H1 (cell line): ENCODE results near the gene HOXB3. TPM values are rescaled to one million over a fixed set of nuclear protein-coding genes. Genes with fewer than 3 reads are reported as not detected.

Experiments
- CTCF ChIA-PET: fragments of 300-600 bp; sonication (Branson Sonifier 250); formaldehyde crosslinking; loops from one replicate; lab custom pipeline; 2021; ENCODE audit not compliant: partially characterized antibody; lab: Charles Lee
- POLR2A ChIA-PET: fragments of 300-600 bp; sonication (Branson Sonifier 250); formaldehyde crosslinking; loops from one replicate; lab custom pipeline; 2021; ENCODE audit warnings: inconsistent platforms; ENCODE audit not compliant: partially characterized antibody; lab: Charles Lee
- DNase-seq, 2 experiments: peaks; one replicate each; pipeline versions ENCODE4 v3.0.0 to v3.0.0-alpha.2; 2010 to 2022; ENCODE audit warnings: low spot score in 2 of 2, low read depth in 1 of 2, mixed read lengths in 1 of 2
- FAIRE-seq: peaks from 2 replicates; lab custom pipeline; 2011; peaks lifted over from hg19 to GRCh38; lab: Jason Lieb, UNC
- H2AFZ ChIP-seq: 2 replicates; pipeline ENCODE4 v1.8.1; 2012; ENCODE audit warnings: low read length, inconsistent platforms
- H2AK5ac ChIP-seq: 2 replicates; pipeline ENCODE4 v1.6.1; 2013; ENCODE audit warnings: low read depth, low read length
- H2BK120ac ChIP-seq: replicated peaks from 2 replicates; pipeline ENCODE3; 2013; ENCODE audit warnings: low read depth, low read length, inconsistent platforms
- H2BK12ac ChIP-seq: 2 replicates; pipeline ENCODE4 v1.6.1; 2013; ENCODE audit warnings: low read depth, low read length
- H2BK15ac ChIP-seq: 2 replicates; pipeline ENCODE4 v1.6.1; 2013; ENCODE audit warnings: low read length
- H2BK20ac ChIP-seq: 2 replicates; pipeline ENCODE4 v1.6.1; 2013; ENCODE audit warnings: low read length
- H2BK5ac ChIP-seq: 2 replicates; pipeline ENCODE4 v1.6.1; 2013; ENCODE audit warnings: low read depth, low read length
- H3K14ac ChIP-seq: 2 replicates; pipeline ENCODE4 v1.6.1; 2013; ENCODE audit warnings: inconsistent platforms; ENCODE audit not compliant: insufficient read length
- H3K18ac ChIP-seq: 2 replicates; pipeline ENCODE4 v1.6.1; 2013; ENCODE audit warnings: low read length; ENCODE audit errors: extremely low read depth
- H3K23ac ChIP-seq: 2 replicates; pipeline ENCODE4 v1.6.1; 2013; ENCODE audit warnings: inconsistent platforms; ENCODE audit not compliant: insufficient read length
- H3K23me2 ChIP-seq: 2 replicates; pipeline ENCODE4 v1.6.1; 2013; ENCODE audit warnings: low read depth, low read length
- H3K27ac ChIP-seq: 2 replicates; pipeline ENCODE4 v1.6.1; 2011; ENCODE audit warnings: low read depth, low read length, inconsistent platforms
- H3K27me3 ChIP-seq, 4 experiments: replicated peaks in 1 of 4; 1 replicate in 1 of 4; 2 replicates in 3 of 4; pipeline versions ENCODE4 v1.6.1 to v1.8.1; 2011 to 2013; ENCODE audit warnings: low read length in 3 of 4, mild to moderate bottlenecking in 3 of 4, inconsistent platforms in 2 of 4, mixed read lengths in 2 of 4, moderate library complexity in 1 of 4; ENCODE audit not compliant: control insufficient read depth in 3 of 4, insufficient read depth in 3 of 4; ENCODE audit errors: extremely low read depth in 1 of 4
- H3K36me3 ChIP-seq, 4 experiments: 2 replicates each; pipeline versions ENCODE4 v1.6.1 to v1.8.1; 2011 to 2013; ENCODE audit warnings: mild to moderate bottlenecking in 4 of 4, low read length in 3 of 4, moderate library complexity in 2 of 4, control low read depth in 1 of 4, inconsistent platforms in 1 of 4; ENCODE audit not compliant: insufficient read depth in 4 of 4, control insufficient read depth in 2 of 4
- H3K4ac ChIP-seq: replicated peaks from 2 replicates; pipeline ENCODE3; 2013; ENCODE audit warnings: low read length, low read depth, mixed read lengths, inconsistent platforms; ENCODE audit not compliant: insufficient read length
- H3K4me1 ChIP-seq, 4 experiments: replicated peaks in 1 of 4; 1 replicate in 1 of 4; 2 replicates in 3 of 4; pipeline versions ENCODE4 v1.6.1 to v1.8.1; 2011 to 2013; ENCODE audit warnings: low read length in 3 of 4, inconsistent platforms in 2 of 4, mixed read lengths in 1 of 4; ENCODE audit not compliant: insufficient read depth in 4 of 4, control insufficient read depth in 3 of 4
- H3K4me2 ChIP-seq, 2 experiments: 2 replicates each; pipeline versions ENCODE4 v1.6.1 to v1.8.1; 2011 to 2013; ENCODE audit warnings: low read depth in 2 of 2, low read length in 2 of 2, control low read depth in 1 of 2, inconsistent platforms in 1 of 2, mild to moderate bottlenecking in 1 of 2; ENCODE audit not compliant: insufficient read depth in 1 of 2
- H3K4me3 ChIP-seq, 4 experiments: fragments of 200-600, 300-600 bp in 1 of 4; sonication (generic), shearing (Covaris generic), sonication (Bioruptor Twin) in 1 of 4; 2 replicates each; pipeline versions ENCODE4 v1.5.1 to v1.8.1; 2011 to 2016; ENCODE audit warnings: low read length in 4 of 4, low read depth in 3 of 4, control low read depth in 2 of 4, inconsistent platforms in 2 of 4, mild to moderate bottlenecking in 2 of 4, mixed read lengths in 1 of 4, moderate library complexity in 1 of 4; ENCODE audit not compliant: insufficient read depth in 2 of 4; ENCODE audit errors: extremely low read depth in 1 of 4
- H3K56ac ChIP-seq: replicated peaks from 2 replicates; pipeline ENCODE3; 2013; ENCODE audit warnings: low read depth, mild to moderate bottlenecking, mixed read lengths, low read length, inconsistent platforms; ENCODE audit not compliant: insufficient read length
- H3K79me1 ChIP-seq: 2 replicates; pipeline ENCODE4 v1.6.1; 2013; ENCODE audit warnings: low read depth, low read length, control low read depth
- H3K79me2 ChIP-seq, 2 experiments: 2 replicates each; pipeline versions ENCODE4 v1.6.1 to v1.8.1; 2012 to 2013; ENCODE audit warnings: low read length in 2 of 2, mild to moderate bottlenecking in 2 of 2, inconsistent platforms in 1 of 2; ENCODE audit not compliant: insufficient read depth in 2 of 2, control insufficient read depth in 1 of 2
- H3K9ac ChIP-seq, 4 experiments: replicated peaks in 1 of 4; 1 replicate in 1 of 4; 2 replicates in 3 of 4; pipeline versions ENCODE4 v1.6.1 to v1.8.1; 2011 to 2013; ENCODE audit warnings: low read depth in 3 of 4, low read length in 3 of 4, control low read depth in 2 of 4, mild to moderate bottlenecking in 2 of 4, moderate library complexity in 2 of 4, inconsistent platforms in 1 of 4; ENCODE audit errors: extremely low read depth in 1 of 4
- H3K9me3 ChIP-seq, 2 experiments: 2 replicates each; pipeline versions ENCODE4 v1.6.1 to v1.8.1; 2012 to 2013; ENCODE audit warnings: mild to moderate bottlenecking in 2 of 2, moderate library complexity in 2 of 2, control low read depth in 1 of 2, inconsistent platforms in 1 of 2, low read depth in 1 of 2, low read length in 1 of 2, mixed read lengths in 1 of 2; ENCODE audit not compliant: insufficient read depth in 2 of 2
- H4K20me1 ChIP-seq, 2 experiments: replicated peaks in 1 of 2; 2 replicates each; pipeline versions ENCODE3 to v1.8.1; 2011 to 2013; ENCODE audit warnings: inconsistent platforms in 2 of 2, low read length in 2 of 2, mild to moderate bottlenecking in 1 of 2; ENCODE audit not compliant: insufficient read depth in 2 of 2, control insufficient read depth in 1 of 2
- H4K5ac ChIP-seq: 2 replicates; pipeline ENCODE4 v1.6.1; 2013; ENCODE audit warnings: low read length, low read depth, mixed read lengths, inconsistent platforms; ENCODE audit not compliant: insufficient read length
- H4K8ac ChIP-seq: 2 replicates; pipeline ENCODE4 v1.8.0; 2013; ENCODE audit warnings: mild to moderate bottlenecking, moderate library complexity, low read length, inconsistent platforms; ENCODE audit not compliant: insufficient read depth; ENCODE audit errors: extremely low read depth
- H4K91ac ChIP-seq: replicated peaks from 2 replicates; pipeline ENCODE3; 2013; ENCODE audit warnings: low read length, mixed read lengths, inconsistent platforms; ENCODE audit not compliant: insufficient read length
- CTCF ChIP-seq, 3 experiments: IDR thresholded peaks; 1 replicate in 2 of 3; 2 replicates in 1 of 3; pipeline versions ENCODE4 v1.5.1 to v1.6.1; 2011; ENCODE audit warnings: low read length in 3 of 3, mild to moderate bottlenecking in 3 of 3, inconsistent platforms in 2 of 3, low read depth in 1 of 3, moderate library complexity in 1 of 3; ENCODE audit not compliant: insufficient read depth in 1 of 3; ENCODE audit errors: control extremely low read depth in 1 of 3
- EZH2 ChIP-seq: fragments of 200-600 bp; sonication (generic); IDR thresholded peaks from 2 replicates; pipeline ENCODE4 v1.7.1; 2012; ENCODE audit warnings: low read depth, mild to moderate bottlenecking, moderate library complexity, low read length, inconsistent platforms; ENCODE audit not compliant: severe bottlenecking
- GABPA ChIP-seq: IDR thresholded peaks from 2 replicates; pipeline ENCODE4 v1.6.1; 2011; ENCODE audit warnings: mild to moderate bottlenecking, low read length, moderate library complexity, borderline replicate concordance; ENCODE audit not compliant: insufficient read depth
- HDAC2 ChIP-seq, 2 experiments: fragments of 300-600 bp in 1 of 2; sonication (generic) in 1 of 2; IDR thresholded peaks; 2 replicates each; pipeline ENCODE4 v1.6.1; 2011 to 2012; ENCODE audit warnings: low read depth in 2 of 2, low read length in 2 of 2, mild to moderate bottlenecking in 2 of 2, moderate library complexity in 2 of 2, borderline replicate concordance in 1 of 2, inconsistent platforms in 1 of 2
- KDM4A ChIP-seq: IDR thresholded peaks from one replicate; pipeline ENCODE4 v1.7.1; 2012; ENCODE audit warnings: low read depth, mild to moderate bottlenecking, moderate library complexity, low read length, inconsistent platforms; ENCODE audit not compliant: severe bottlenecking
- RNF2 ChIP-seq: fragments of 200-900, 300-1000 bp; sonication (generic); IDR thresholded peaks from 2 replicates; pipeline ENCODE4 v1.7.1; 2016; ENCODE audit warnings: borderline replicate concordance, low read depth, mild to moderate bottlenecking, antibody characterized with exemption, low read length; ENCODE audit not compliant: poor library complexity, severe bottlenecking; ENCODE audit errors: missing control alignments
- SRF ChIP-seq: IDR thresholded peaks from 2 replicates; pipeline ENCODE4 v1.6.1; 2011; ENCODE audit warnings: mild to moderate bottlenecking, low read depth, low read length, moderate library complexity
- SUZ12 ChIP-seq: fragments of 200-600 bp; sonication (generic); IDR thresholded peaks from 2 replicates; pipeline ENCODE4 v1.6.1; 2012; ENCODE audit warnings: mild to moderate bottlenecking, inconsistent platforms, low read length, moderate library complexity, mixed read lengths
- YY1 ChIP-seq: IDR thresholded peaks from 2 replicates; pipeline ENCODE4 v1.6.1; 2011; ENCODE audit warnings: low read depth, mild to moderate bottlenecking, low read length
- WGBS, 2 experiments: shearing (Covaris generic) in 1 of 2; methylation state at CpG; one replicate each; pipeline versions ENCODE4 v1.1.6 to v1.1.7; 2013 to 2015; ENCODE audit warnings: low lambda C conversion rate in 2 of 2, mixed read lengths in 2 of 2, inconsistent platforms in 1 of 2, low coverage in 1 of 2, missing lambda C conversion rate in 1 of 2; ENCODE audit not compliant: insufficient replicate concordance in 2 of 2, insufficient coverage in 1 of 2, insufficient read length in 1 of 2; ENCODE audit errors: extremely low coverage in 1 of 2, missing lambda C conversion rate in 1 of 2; 5-methylcytosine and 5-hydroxymethylcytosine counted together
- polyA plus RNA-seq, 7 experiments: library from polyadenylated mRNA; depleted of rRNA in 3 of 7; stranded (reverse) in 5 of 7; unstranded in 2 of 7; fragments of >200 nt in 5 of 7; fragments of 200-250 nt in 2 of 7; gene quantifications; 1 replicate in 5 of 7; 2 replicates in 1 of 7; 4 replicates in 1 of 7; pipeline versions ENCODE4 v1.2.1 to v1.2.3, GENCODE V29; 2011 to 2013; ENCODE audit warnings: missing spikeins in 2 of 7, mixed read lengths in 2 of 7
- total RNA-seq: library from RNA; stranded (reverse); fragmentation: NEBNext Ultra II Directional; extraction: Animal tissue kit (Norgen Biotek cat#: 25700); gene quantifications from 2 replicates; pipeline ENCODE4 v1.2.1, GENCODE V29; 2021

The HOXB3 gene
- total and polyA plus RNA-seq, 2 of the 8 experiments (the other 6 are each of a cell fraction or from before 2014, with no cell fraction given), result not detected

DNA sequence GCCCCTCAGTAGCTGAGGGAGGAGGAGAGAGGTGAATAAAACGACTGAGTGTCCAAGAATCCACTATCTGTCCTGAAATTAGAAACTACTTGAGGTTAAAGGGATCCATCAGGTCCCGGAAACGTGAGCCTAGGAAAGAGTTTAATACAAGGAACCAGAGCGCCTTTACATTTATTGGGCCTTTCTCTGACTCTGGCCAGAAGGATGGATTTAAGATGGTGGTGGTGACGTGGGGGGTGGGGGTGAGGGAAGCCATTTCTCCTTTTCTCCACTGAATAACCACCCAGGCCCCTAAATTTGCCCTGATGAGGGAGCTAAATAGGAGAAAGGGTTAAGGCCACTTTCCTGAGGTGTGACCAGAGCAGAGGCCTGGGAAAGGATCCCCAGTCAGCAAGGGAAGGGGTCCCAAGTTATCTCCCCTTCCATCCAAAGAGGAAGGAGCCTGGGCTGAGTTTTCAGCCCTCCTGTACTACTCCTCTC, 37.1 kb upstream of the HOXB3 start:
- H3K9ac ChIP-seq, result no peak overlapping the region
- no peaks in the 10 kb centered on the region; the same call in 1 of the 2 replicates for H3K23me2 ChIP-seq
- H3K18ac ChIP-seq, result no peak overlapping the region
- no peak overlapping the region for H4K5ac ChIP-seq
- no peak overlapping the region for H3K4me3 ChIP-seq
- 12% methylated on average over 5 of the region's 5 CpGs; no CpG with 5 or more reads in 1 of the 2 experiments for WGBS, 2 experiments
- H2AK5ac ChIP-seq, result no peak overlapping the region
- H2BK20ac ChIP-seq, result no peak overlapping the region
- H4K8ac ChIP-seq, result no peak overlapping the region
- ChIA-PET CTCF (interaction anchor here (1.0 to 4.6 kb wide), 3 partner anchors 10 to 33 kb away, joined by 4 to 30 read pairs (median 11); partner anchors contain the start of genes HOXB5 and HOXB8), POLR2A (no interaction called here)
- no peak overlapping the region for H2AFZ ChIP-seq
- H4K91ac ChIP-seq, result no peak overlapping the region
- peaks cover 38 to 42% of the 10 kb centered on the region in 2 experiments for H4K20me1 ChIP-seq
- H2BK15ac ChIP-seq, result no peak overlapping the region
- no peak overlapping the region for H3K27ac ChIP-seq
- no peak overlapping the region for H2BK120ac ChIP-seq
- no peak overlapping the region for H3K14ac ChIP-seq
- peaks cover 0 to 8% (median 0%) of the 10 kb centered on the region in 4 experiments; a peak in 1 of 8 replicates for H3K36me3 ChIP-seq
- peaks cover 0 to 11% (median 5%) of the 10 kb centered on the region in 4 experiments; a peak in 5 of 7 replicates for H3K4me1 ChIP-seq
- FAIRE-seq (no peak), DNase-seq (no peak)
- H3K56ac ChIP-seq, result no peak overlapping the region
- H3K4me2 ChIP-seq, result no peak overlapping the region; a peak in 1 of 4 replicates
- no peak overlapping the region for H3K4ac ChIP-seq
- no peak overlapping the region for H2BK5ac ChIP-seq
- no peaks in the 10 kb centered on the region for H3K9me3 ChIP-seq
- peaks cover 98 to 100% (median 100%) of the 10 kb centered on the region in 4 experiments for H3K27me3 ChIP-seq
- H2BK12ac ChIP-seq, result no peak overlapping the region
- no peaks in the 10 kb centered on the region for H3K79me2 ChIP-seq
- no peaks in the 10 kb centered on the region for H3K79me1 ChIP-seq
- no peak overlapping the region for H3K23ac ChIP-seq
- TF ChIP-seq CTCF (IDR thresholded peaks at IDR 0.05; ENCODE audit: control extremely low read depth in 1 of 3, insufficient read depth in 1 of 3, low read depth in 1 of 3, low read length in 3 of 3), result no peak
- TF ChIP-seq EZH2, result peak; percentile 92
- TF ChIP-seq SRF, result no peak
- TF ChIP-seq HDAC2 (IDR thresholded peaks at IDR 0.05; ENCODE audit: borderline replicate concordance in 1 of 2, low read depth in 2 of 2, low read length in 2 of 2), result no peak
- TF ChIP-seq YY1, result 0 out of 2 replicates have a peak, but pooled peaks have one; percentile 34
- peak; percentile 63 for TF ChIP-seq RNF2
- TF ChIP-seq SUZ12, result peak; percentile 89; the same call in 1 of the 2 replicates
- no peak for TF ChIP-seq KDM4A
- no peak for TF ChIP-seq GABPA
